Measurements from ENCODE around the gene HRH2. TPM values are rescaled to one million over a fixed set of nuclear protein-coding genes. Genes with fewer than 3 reads are reported as not detected.

The HRH2 gene
- total RNA-seq, 1 experiment from 2014 or later = 3.3 TPM

DNA sequence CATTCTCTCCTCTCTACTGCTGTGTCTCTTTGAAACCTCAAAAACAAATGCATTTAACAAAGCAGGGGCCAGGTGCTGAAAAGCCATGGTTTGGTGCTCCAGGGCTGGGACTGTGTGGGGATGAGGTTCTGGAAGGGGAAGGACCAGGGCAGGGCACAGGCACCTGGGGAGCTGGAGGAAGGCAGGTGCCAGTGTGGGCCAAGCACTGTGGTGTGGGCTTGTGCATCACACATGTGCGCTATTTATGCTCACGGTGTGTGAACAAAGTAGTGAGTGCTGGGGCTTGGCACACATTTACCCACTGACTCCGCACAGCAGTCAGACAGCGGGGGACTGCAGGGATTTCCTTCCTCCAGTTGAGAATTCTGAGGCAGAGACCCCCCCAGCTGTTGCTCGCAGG lies 10.1 kb downstream of the HRH2 start:
- no peaks in the 10 kb centered on the region for H3K36me3 Mint-ChIP-seq (ENCODE audit: insufficient read depth in 1 of 3, low read depth in 3 of 3)
- H3K4me1 Mint-ChIP-seq = peaks cover 11% of the 10 kb centered on the region in 2 experiments
- no peaks in the 10 kb centered on the region for H3K9me3 ChIP-seq (ENCODE audit: control insufficient read depth, low read depth, low read length)
- H3K27me3 ChIP-seq (ENCODE audit: insufficient read depth, low read length) = no peaks in the 10 kb centered on the region
- H3K9me3 Mint-ChIP-seq = no peaks in the 10 kb centered on the region
- DNase-seq = no peak
- no peak overlapping the region for H4K8ac ChIP-seq (replicated peaks; ENCODE audit: insufficient read length, low read depth, low read length)
- H4K20me1 ChIP-seq (ENCODE audit: control insufficient read depth, insufficient read depth, insufficient read length) = no peaks in the 10 kb centered on the region
- no CpG with 5 or more reads among the region's 5 CpGs for WGBS (ENCODE audit: extremely low coverage, insufficient read length, low lambda C conversion rate)
- no peak overlapping the region for H2BK5ac ChIP-seq (ENCODE audit: insufficient read length, low read length)
- TF ChIP-seq, protein P1, sequence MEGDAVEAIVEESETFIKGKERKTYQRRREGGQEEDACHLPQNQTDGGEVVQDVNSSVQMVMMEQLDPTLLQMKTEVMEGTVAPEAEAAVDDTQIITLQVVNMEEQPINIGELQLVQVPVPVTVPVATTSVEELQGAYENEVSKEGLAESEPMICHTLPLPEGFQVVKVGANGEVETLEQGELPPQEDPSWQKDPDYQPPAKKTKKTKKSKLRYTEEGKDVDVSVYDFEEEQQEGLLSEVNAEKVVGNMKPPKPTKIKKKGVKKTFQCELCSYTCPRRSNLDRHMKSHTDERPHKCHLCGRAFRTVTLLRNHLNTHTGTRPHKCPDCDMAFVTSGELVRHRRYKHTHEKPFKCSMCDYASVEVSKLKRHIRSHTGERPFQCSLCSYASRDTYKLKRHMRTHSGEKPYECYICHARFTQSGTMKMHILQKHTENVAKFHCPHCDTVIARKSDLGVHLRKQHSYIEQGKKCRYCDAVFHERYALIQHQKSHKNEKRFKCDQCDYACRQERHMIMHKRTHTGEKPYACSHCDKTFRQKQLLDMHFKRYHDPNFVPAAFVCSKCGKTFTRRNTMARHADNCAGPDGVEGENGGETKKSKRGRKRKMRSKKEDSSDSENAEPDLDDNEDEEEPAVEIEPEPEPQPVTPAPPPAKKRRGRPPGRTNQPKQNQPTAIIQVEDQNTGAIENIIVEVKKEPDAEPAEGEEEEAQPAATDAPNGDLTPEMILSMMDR (conservative IDR thresholded peaks at IDR 0.05) = no peak
- H3K23ac ChIP-seq (ENCODE audit: insufficient read length, low read depth, low read length) = no peak overlapping the region
- H3K56ac ChIP-seq (ENCODE audit: insufficient read length, low read depth, low read length) = no peak overlapping the region
- no peak overlapping the region for H3K14ac ChIP-seq (ENCODE audit: insufficient read depth, low read length)
- no peak overlapping the region for H2BK20ac ChIP-seq (ENCODE audit: low read depth, low read length, poor library complexity, severe bottlenecking)
- H3K27ac Mint-ChIP-seq = no peak overlapping the region
- no peak overlapping the region for H4K5ac ChIP-seq (ENCODE audit: insufficient read length, low read depth, low read length)
- H3T11ph ChIP-seq (ENCODE audit: low read length) = no peak overlapping the region
- H3K4me1 ChIP-seq (ENCODE audit: insufficient read depth, low read length) = no peaks in the 10 kb centered on the region
- no peak overlapping the region for H2BK120ac ChIP-seq (ENCODE audit: low read depth, low read length, poor library complexity, severe bottlenecking)
- no peak overlapping the region for H2BK12ac ChIP-seq (ENCODE audit: insufficient read length, low read depth, low read length)
- H2AFZ ChIP-seq (ENCODE audit: low read length) = no peak overlapping the region
- H3K4me2 ChIP-seq (ENCODE audit: insufficient read depth, insufficient read length, low read length) = no peak overlapping the region
- no peak overlapping the region for H3K18ac ChIP-seq (ENCODE audit: insufficient read length, low read depth, low read length)
- no peaks in the 10 kb centered on the region for H3K79me1 ChIP-seq (ENCODE audit: insufficient read depth, low read depth, low read length, poor library complexity, severe bottlenecking)
- no peak overlapping the region for H3K4ac ChIP-seq (ENCODE audit: low read depth, low read length)
- no peak overlapping the region for H3K9ac ChIP-seq (ENCODE audit: extremely low read depth, insufficient read length, low read length)
- no peak overlapping the region for H3K27ac ChIP-seq (ENCODE audit: insufficient read length, low read depth, low read length)
- H3K4me3 Mint-ChIP-seq = no peak overlapping the region
- no peaks in the 10 kb centered on the region for H3K23me2 ChIP-seq (ENCODE audit: insufficient read length, low read depth, low read length, poor library complexity, severe bottlenecking)
- no peak overlapping the region for H4K91ac ChIP-seq (ENCODE audit: insufficient read length, low read depth, low read length)
- no peak overlapping the region for H2AK5ac ChIP-seq (ENCODE audit: insufficient read length, low read length)
- H3K27me3 Mint-ChIP-seq (ENCODE audit: low read depth) = peaks cover 2% of the 10 kb centered on the region; the same call in 1 of the 2 replicates
- no peaks in the 10 kb centered on the region for H3K79me2 ChIP-seq (ENCODE audit: insufficient read depth, low read length)
- no peak overlapping the region for H2BK15ac ChIP-seq (ENCODE audit: low read depth, low read length)
